Activated CD4-positive, alpha-beta memory T cell treated with anti-CD3 and anti-CD28 coated beads for 36 hours (primary cell): ENCODE results near the gene PI16. TPM values are rescaled to one million over a fixed set of nuclear protein-coding genes. Genes with fewer than 3 reads are reported as not detected.
A peak's percentile ranks its signal among the peaks of the same experiment; 100 is the strongest.

Experiments used
- CTCF ChIA-PET: fragments of 350-600 bp; sonication (Branson Sonifier 250); formaldehyde crosslinking; loops from one replicate; lab custom pipeline; 2021; ENCODE audit warnings: antibody characterized with exemption, inconsistent platforms; lab: Charles Lee
- POLR2A ChIA-PET: fragments of 350-600 bp; sonication (Branson Sonifier 250); formaldehyde crosslinking; loops from one replicate; lab custom pipeline; 2021; ENCODE audit warnings: antibody characterized with exemption; lab: Charles Lee
- DNase-seq: peaks from one replicate; pipeline ENCODE4 v3.0.0-alpha.2; 2020
- H3K27ac Mint-ChIP-seq: one replicate; pipeline ENCODE4 v1.8.0; 2021; ENCODE audit warnings: mixed read lengths
- H3K27me3 Mint-ChIP-seq: one replicate; pipeline ENCODE4 v1.8.0; 2021; ENCODE audit warnings: mixed read lengths
- H3K36me3 Mint-ChIP-seq: one replicate; pipeline ENCODE4 v1.8.0; 2021; ENCODE audit warnings: mixed read lengths
- H3K4me1 Mint-ChIP-seq: one replicate; pipeline ENCODE4 v1.8.0; 2021; ENCODE audit warnings: low read depth, mixed read lengths
- H3K4me3 Mint-ChIP-seq: one replicate; pipeline ENCODE4 v1.8.0; 2021; ENCODE audit warnings: mild to moderate bottlenecking, mixed read lengths
- H3K9me3 Mint-ChIP-seq: one replicate; pipeline ENCODE4 v1.8.0; 2021; ENCODE audit warnings: mixed read lengths
- intact Hi-C: fragments of 100-400 bp; cut with micrococcal nuclease; formaldehyde crosslinking; loops from one replicate; pipeline ENCODE4 v1.15.1; 2023
- total RNA-seq, 2 experiments: library from RNA; stranded (reverse); gene quantifications; one replicate each; pipeline ENCODE4 v1.2.3, GENCODE V29; 2021

PI16 gene
- total RNA-seq = 1 to 10 TPM; 1.0 to 1.1 TPM

GRCh38 chr6:36954262-36954931, at the start of gene PI16:
Gene PI16 (plus strand): TSS chr6:36954738. CDS start chr6:36954761, 23 bp downstream.
- Mint-ChIP-seq H3K4me3 (peak within 1 kb of the TSS; percentile 51), H3K27ac (peak within 1 kb of the TSS; percentile 28), H3K36me3 (no peaks in the 10 kb centered on the region), H3K27me3 (no peaks in the 10 kb centered on the region), H3K9me3 (no peaks in the 10 kb centered on the region), H3K4me1 (peaks cover 38% of the 10 kb centered on the region)
- ChIA-PET POLR2A (interaction anchor here (1.1 kb wide), 1 partner anchor 31 kb away, joined by 3 read pairs; the partner anchor contains the start of gene MTCH1), CTCF (interaction anchor here (1.1 to 2.1 kb wide), 4 partner anchors 9 to 69 kb away, joined by 3 to 7 read pairs (median 5); no protein-coding TSS in a partner anchor)
- intact Hi-C loops = loop anchor here (5.0 kb wide), 1 partner anchor 42 kb away; no protein-coding TSS in a partner anchor
- peak; percentile 21 for DNase-seq

- DNase-seq = no peak
- Mint-ChIP-seq H3K4me1 (peaks cover 2% of the 10 kb centered on the region), H3K27me3 (no peaks in the 10 kb centered on the region), H3K36me3 (peaks cover 34% of the 10 kb centered on the region), H3K9me3 (no peaks in the 10 kb centered on the region), H3K27ac (no peak overlapping the region), H3K4me3 (no peak overlapping the region)
- intact Hi-C loops = no loop called here
- CTCF ChIA-PET = interaction anchor here (1.5 to 1.6 kb wide), 2 partner anchors 28 to 305 kb away, joined by 3 read pairs; no protein-coding TSS in a partner anchor
- POLR2A ChIA-PET = no interaction called here
These were observed 49.6 kb upstream of the PI16 start for GRCh38 chr6:36904851-36905393.

GRCh38 chr6:36906539-36907325, 47.8 kb upstream of the PI16 start:
- no peak overlapping the region for H3K27ac Mint-ChIP-seq
- CTCF ChIA-PET = interaction anchor here (0.8 to 2.6 kb wide), 4 partner anchors 12 to 112 kb away, joined by 3 to 16 read pairs (median 3); partner anchors contain the start of gene MTCH1
- H3K36me3 Mint-ChIP-seq = peaks cover 34% of the 10 kb centered on the region

GRCh38 chr6:36907781-36908180, 46.8 kb upstream of the PI16 start:
- H3K27me3 Mint-ChIP-seq = no peaks in the 10 kb centered on the region
- H3K36me3 Mint-ChIP-seq = peaks cover 25% of the 10 kb centered on the region
- H3K4me1 Mint-ChIP-seq = peaks cover 17% of the 10 kb centered on the region

More at GRCh38 chr6:36906539-36907325, 47.8 kb upstream of the PI16 start:
- intact Hi-C loops = no loop called here
- Mint-ChIP-seq H3K4me3 (no peak overlapping the region), H3K27me3 (no peaks in the 10 kb centered on the region), H3K9me3 (no peaks in the 10 kb centered on the region), H3K4me1 (peaks cover 6% of the 10 kb centered on the region)
- no peak for DNase-seq
- POLR2A ChIA-PET = no interaction called here

GRCh38 chr6:36908747-36909146, 45.8 kb upstream of the PI16 start:
- POLR2A ChIA-PET = no interaction called here
- no peak overlapping the region for H3K4me3 Mint-ChIP-seq
- peaks cover 22% of the 10 kb centered on the region for H3K36me3 Mint-ChIP-seq
- H3K27ac Mint-ChIP-seq = no peak overlapping the region
- CTCF ChIA-PET = interaction anchor here (0.9 kb wide), 1 partner anchor 109 kb away, joined by 4 read pairs; no protein-coding TSS in a partner anchor
- no peaks in the 10 kb centered on the region for H3K27me3 Mint-ChIP-seq
- intact Hi-C loops = no loop called here
- no peaks in the 10 kb centered on the region for H3K9me3 Mint-ChIP-seq
- peaks cover 27% of the 10 kb centered on the region for H3K4me1 Mint-ChIP-seq
- DNase-seq = no peak

More at GRCh38 chr6:36907781-36908180, 46.8 kb upstream of the PI16 start:
- intact Hi-C loops = no loop called here
- Mint-ChIP-seq H3K4me3 (no peak overlapping the region), H3K9me3 (no peaks in the 10 kb centered on the region), H3K27ac (no peak overlapping the region)
- ChIA-PET CTCF (interaction anchor here (2.6 kb wide), 1 partner anchor 111 kb away, joined by 16 read pairs; no protein-coding TSS in a partner anchor), POLR2A (no interaction called here)
- no peak for DNase-seq

GRCh38 chr6:36912030-36912454, 42.5 kb upstream of the PI16 start:
- DNase-seq = peak; percentile 63
- intact Hi-C loops = loop anchor here (1.0 to 5.0 kb wide), 8 partner anchors 15 to 328 kb away; partner anchors contain the start of genes C6orf89, MTCH1 and PI16
- ChIA-PET CTCF (interaction anchor here (1.0 to 5.5 kb wide), 4 partner anchors 14 to 110 kb away, joined by 4 to 29 read pairs (median 8); no protein-coding TSS in a partner anchor), POLR2A (interaction anchor here (0.8 to 2.8 kb wide), 5 partner anchors 23 to 230 kb away, joined by 3 to 11 read pairs (median 5); partner anchors contain the start of genes C6orf89 and MTCH1)
- Mint-ChIP-seq H3K27ac (peak overlapping the region; percentile 70), H3K36me3 (peaks cover 25% of the 10 kb centered on the region), H3K27me3 (no peaks in the 10 kb centered on the region), H3K4me1 (peaks cover 51% of the 10 kb centered on the region), H3K4me3 (peak overlapping the region; percentile 27), H3K9me3 (no peaks in the 10 kb centered on the region)

- intact Hi-C loops = loop anchor here (1.0 to 5.0 kb wide), 8 partner anchors 15 to 328 kb away; partner anchors contain the start of genes C6orf89, MTCH1 and PI16
- CTCF ChIA-PET = interaction anchor here (1.0 to 5.5 kb wide), 5 partner anchors 13 to 110 kb away, joined by 4 to 29 read pairs (median 10); partner anchors contain the start of gene C6orf89
- POLR2A ChIA-PET = interaction anchor here (0.8 to 2.8 kb wide), 5 partner anchors 23 to 229 kb away, joined by 3 to 11 read pairs (median 5); partner anchors contain the start of genes C6orf89 and MTCH1
- Mint-ChIP-seq H3K9me3 (no peaks in the 10 kb centered on the region), H3K4me1 (peaks cover 51% of the 10 kb centered on the region), H3K27ac (peak overlapping the region; percentile 70), H3K27me3 (no peaks in the 10 kb centered on the region), H3K4me3 (peak overlapping the region; percentile 27), H3K36me3 (peaks cover 25% of the 10 kb centered on the region)
- DNase-seq = peak; percentile 81
These were observed 42.0 kb upstream of the PI16 start for GRCh38 chr6:36912586-36912985.

GRCh38 chr6:36913082-36913481, 41.5 kb upstream of the PI16 start:
- H3K4me3 Mint-ChIP-seq = peak overlapping the region; percentile 27
- ChIA-PET CTCF (interaction anchor here (0.6 to 5.5 kb wide), 7 partner anchors 13 to 109 kb away, joined by 3 to 29 read pairs (median 5); partner anchors contain the start of genes C6orf89 and PPIL1), POLR2A (interaction anchor here (1.2 to 2.8 kb wide), 2 partner anchors 27 to 105 kb away, joined by 5 to 11 read pairs; partner anchors contain the start of gene C6orf89)
- peak overlapping the region; percentile 70 for H3K27ac Mint-ChIP-seq
- no peak for DNase-seq
- peaks cover 25% of the 10 kb centered on the region for H3K36me3 Mint-ChIP-seq
- peaks cover 51% of the 10 kb centered on the region for H3K4me1 Mint-ChIP-seq
- H3K9me3 Mint-ChIP-seq = no peaks in the 10 kb centered on the region
- intact Hi-C loops = loop anchor here (5.0 kb wide), 2 partner anchors 39 to 156 kb away; partner anchors contain the start of gene PI16
- no peaks in the 10 kb centered on the region for H3K27me3 Mint-ChIP-seq

- intact Hi-C loops = loop anchor here (5.0 kb wide), 2 partner anchors 38 to 157 kb away; partner anchors contain the start of gene PI16
- peak; percentile 67 for DNase-seq
- CTCF ChIA-PET = interaction anchor here (0.6 to 5.5 kb wide), 11 partner anchors 11 to 155 kb away, joined by 3 to 29 read pairs (median 5); partner anchors contain the start of genes C6orf89, MTCH1 and PI16
- Mint-ChIP-seq H3K27ac (peak overlapping the region; percentile 64), H3K36me3 (peaks cover 22% of the 10 kb centered on the region), H3K4me1 (peaks cover 51% of the 10 kb centered on the region), H3K27me3 (no peaks in the 10 kb centered on the region), H3K4me3 (no peak overlapping the region), H3K9me3 (no peaks in the 10 kb centered on the region)
- POLR2A ChIA-PET = interaction anchor here (2.8 kb wide), 1 partner anchor 29 kb away, joined by 11 read pairs; the partner anchor contains the start of gene C6orf89
These were observed 40.2 kb upstream of the PI16 start for GRCh38 chr6:36914227-36914794.

- intact Hi-C loops = no loop called here
- H3K36me3 Mint-ChIP-seq = peaks cover 23% of the 10 kb centered on the region
- H3K27ac Mint-ChIP-seq = no peak overlapping the region
- H3K27me3 Mint-ChIP-seq = no peaks in the 10 kb centered on the region
- ChIA-PET CTCF (interaction anchor here (5.5 kb wide), 1 partner anchor 102 kb away, joined by 29 read pairs; no protein-coding TSS in a partner anchor), POLR2A (no interaction called here)
- no peaks in the 10 kb centered on the region for H3K9me3 Mint-ChIP-seq
- H3K4me1 Mint-ChIP-seq = peaks cover 50% of the 10 kb centered on the region
- H3K4me3 Mint-ChIP-seq = no peak overlapping the region
- DNase-seq = no peak
These were observed 38.9 kb upstream of the PI16 start for GRCh38 chr6:36915599-36915998.
